22Rv1 (cell line): Measurements from ENCODE around the gene ALDH16A1.

Experiments used
- ZFX ChIP-seq: fragments of 450-650 bp; IDR thresholded peaks from 2 replicates; pipeline ENCODE4 v1.6.1; 2017; ENCODE audit warnings: antibody characterized with exemption, borderline replicate concordance
- TF ChIP-seq, protein P1 (sequence below): fragments of 450-650 bp; IDR thresholded peaks from 2 replicates; pipeline ENCODE4 v1.5.1; 2017; ENCODE audit warnings: mild to moderate bottlenecking

- TF ChIP-seq, protein P1, sequence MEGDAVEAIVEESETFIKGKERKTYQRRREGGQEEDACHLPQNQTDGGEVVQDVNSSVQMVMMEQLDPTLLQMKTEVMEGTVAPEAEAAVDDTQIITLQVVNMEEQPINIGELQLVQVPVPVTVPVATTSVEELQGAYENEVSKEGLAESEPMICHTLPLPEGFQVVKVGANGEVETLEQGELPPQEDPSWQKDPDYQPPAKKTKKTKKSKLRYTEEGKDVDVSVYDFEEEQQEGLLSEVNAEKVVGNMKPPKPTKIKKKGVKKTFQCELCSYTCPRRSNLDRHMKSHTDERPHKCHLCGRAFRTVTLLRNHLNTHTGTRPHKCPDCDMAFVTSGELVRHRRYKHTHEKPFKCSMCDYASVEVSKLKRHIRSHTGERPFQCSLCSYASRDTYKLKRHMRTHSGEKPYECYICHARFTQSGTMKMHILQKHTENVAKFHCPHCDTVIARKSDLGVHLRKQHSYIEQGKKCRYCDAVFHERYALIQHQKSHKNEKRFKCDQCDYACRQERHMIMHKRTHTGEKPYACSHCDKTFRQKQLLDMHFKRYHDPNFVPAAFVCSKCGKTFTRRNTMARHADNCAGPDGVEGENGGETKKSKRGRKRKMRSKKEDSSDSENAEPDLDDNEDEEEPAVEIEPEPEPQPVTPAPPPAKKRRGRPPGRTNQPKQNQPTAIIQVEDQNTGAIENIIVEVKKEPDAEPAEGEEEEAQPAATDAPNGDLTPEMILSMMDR: no peak
- no peak for TF ChIP-seq ZFX
Observed at GRCh38 chr19:49515767-49516166, 62.7 kb downstream of the ALDH16A1 start.
